SK-N-SH (cell line): ENCODE results near the gene MROH2A. TPM values are rescaled to one million over a fixed set of nuclear protein-coding genes. Genes with fewer than 3 reads are reported as not detected.

Experiments used
- CTCF ChIA-PET: fragments of 300-600, 350-600 bp; formaldehyde crosslinking; extraction: SDS; loops from one replicate; lab custom pipeline; 2021; lab: Yijun Ruan, JAX
- POLR2A ChIA-PET: fragments of 350-600 bp; sonication (Branson Sonifier 250); formaldehyde crosslinking; extraction: SDS; loops from one replicate; lab custom pipeline; 2020; ENCODE audit warnings: antibody characterized with exemption, inconsistent platforms; lab: Yijun Ruan, JAX
- DNase-seq: peaks from one replicate; pipeline ENCODE4 v3.0.0; 2012
- H2AFZ ChIP-seq: fragments of 200-600 bp; sonication (generic); 2 replicates; pipeline ENCODE4 v1.8.1; 2016; ENCODE audit warnings: antibody characterized with exemption, mild to moderate bottlenecking, low read depth
- H3F3A ChIP-seq: fragments of 200-600 bp; sonication (generic); replicated peaks from 2 replicates; pipeline ENCODE3; 2016; ENCODE audit warnings: antibody characterized with exemption, mild to moderate bottlenecking; ENCODE audit not compliant: insufficient read depth
- H3K27ac ChIP-seq, 2 experiments: fragments of 200-500 bp in 1 of 2; fragments of 200-600 bp in 1 of 2; sonication (Bioruptor generic) in 1 of 2; sonication (generic), shearing (Covaris generic) in 1 of 2; 2 replicates each; pipeline versions ENCODE4 v1.5.1 to v1.6.1; 2014 to 2016; ENCODE audit warnings: low read depth in 2 of 2, inconsistent platforms in 1 of 2, low read length in 1 of 2, mild to moderate bottlenecking in 1 of 2, mixed read lengths in 1 of 2
- H3K27me3 ChIP-seq: fragments of 200-600 bp; sonication (generic), shearing (Covaris generic); 2 replicates; pipeline ENCODE4 v1.6.1; 2016; ENCODE audit warnings: mixed run types; ENCODE audit not compliant: insufficient read depth
- H3K36me3 ChIP-seq, 2 experiments: fragments of 200-500 bp in 1 of 2; fragments of 200-600 bp in 1 of 2; sonication (Bioruptor generic) in 1 of 2; sonication (generic) in 1 of 2; replicated peaks in 1 of 2; 2 replicates each; pipeline versions ENCODE3 to v1.5.1; 2014 to 2016; ENCODE audit warnings: low read length in 1 of 2, mild to moderate bottlenecking in 1 of 2; ENCODE audit not compliant: insufficient read depth in 2 of 2, control insufficient read depth in 1 of 2
- H3K4me1 ChIP-seq, 2 experiments: fragments of 200-500 bp in 1 of 2; fragments of 200-600 bp in 1 of 2; sonication (Bioruptor generic) in 1 of 2; sonication (generic), shearing (Covaris generic) in 1 of 2; 2 replicates each; pipeline versions ENCODE4 v1.5.1 to v1.6.1; 2014 to 2016; ENCODE audit warnings: low read depth in 1 of 2, low read length in 1 of 2, mixed run types in 1 of 2; ENCODE audit not compliant: insufficient read depth in 2 of 2, control insufficient read depth in 1 of 2
- H3K4me2 ChIP-seq: fragments of 200-600 bp; sonication (generic), shearing (Covaris generic); 2 replicates; pipeline ENCODE4 v1.6.1; 2017; ENCODE audit warnings: mixed run types
- H3K4me3 ChIP-seq, 2 experiments: fragments of 200-500 bp in 1 of 2; fragments of 200-600 bp in 1 of 2; sonication (Bioruptor generic) in 1 of 2; sonication (generic), shearing (Covaris generic) in 1 of 2; 2 replicates each; pipeline versions ENCODE4 v1.5.1 to v1.8.1; 2014 to 2016; ENCODE audit warnings: low read depth in 2 of 2, inconsistent platforms in 1 of 2, low read length in 1 of 2, mild to moderate bottlenecking in 1 of 2, mixed read lengths in 1 of 2, moderate library complexity in 1 of 2
- H3K79me2 ChIP-seq: fragments of 200-600 bp; sonication (generic); 2 replicates; pipeline ENCODE4 v1.8.1; 2017; ENCODE audit warnings: mild to moderate bottlenecking; ENCODE audit not compliant: insufficient read depth
- H3K9ac ChIP-seq: fragments of 200-600 bp; sonication (generic); 2 replicates; pipeline ENCODE4 v1.6.1; 2017; ENCODE audit warnings: mixed run types
- H3K9me2 ChIP-seq: fragments of 200-600 bp; sonication (generic); 2 replicates; pipeline ENCODE4 v1.6.1; 2017; ENCODE audit warnings: mixed run types
- H3K9me3 ChIP-seq: fragments of 200-600 bp; sonication (generic); 2 replicates; pipeline ENCODE4 v1.6.1; 2017; ENCODE audit warnings: mixed run types, mild to moderate bottlenecking, moderate library complexity
- H4K20me1 ChIP-seq: fragments of 200-600 bp; sonication (generic); 2 replicates; pipeline ENCODE4 v1.6.1; 2017; ENCODE audit warnings: mild to moderate bottlenecking, mixed run types; ENCODE audit not compliant: insufficient read depth
- CTCF ChIP-seq: fragments of 200-600 bp; sonication (generic); IDR thresholded peaks from 2 replicates; pipeline ENCODE4 v1.6.1; 2017; ENCODE audit warnings: antibody characterized with exemption, mild to moderate bottlenecking, moderate library complexity
- EZH2phosphoT487 ChIP-seq: fragments of 200-600 bp; sonication (generic); IDR thresholded peaks from 2 replicates; pipeline ENCODE4 v1.6.1; 2017; ENCODE audit warnings: low read depth, mixed run types, mild to moderate bottlenecking, antibody characterized with exemption, moderate library complexity, borderline replicate concordance
- FOXJ3 ChIP-seq: sonication (generic); formaldehyde crosslinking; IDR thresholded peaks from 2 replicates; pipeline ENCODE4 v1.5.1; 2020; ENCODE audit warnings: mild to moderate bottlenecking, missing genetic modification reagents
- FOXM1 ChIP-seq: IDR thresholded peaks from 2 replicates; pipeline ENCODE4 v1.4.0; 2012; ENCODE audit warnings: low read depth, mild to moderate bottlenecking
- JUND ChIP-seq: IDR thresholded peaks from 2 replicates; pipeline ENCODE4 v1.4.0; 2012
- MAX ChIP-seq: IDR thresholded peaks from 2 replicates; pipeline ENCODE4 v1.4.0; 2012; ENCODE audit warnings: low read depth
- MEF2A ChIP-seq: IDR thresholded peaks from 2 replicates; pipeline ENCODE4 v1.4.0; 2012; ENCODE audit warnings: low read depth, borderline replicate concordance
- NRF1 ChIP-seq: IDR thresholded peaks from 2 replicates; pipeline ENCODE4 v1.6.1; 2012; ENCODE audit warnings: low read depth, mild to moderate bottlenecking, low read length
- POLR2AphosphoS5 ChIP-seq: IDR thresholded peaks from 2 replicates; pipeline ENCODE4 v1.6.1; 2012; ENCODE audit warnings: low read depth, low read length
- RCOR1 ChIP-seq: fragments of 150-350 bp; IDR thresholded peaks from 2 replicates; pipeline ENCODE4 v1.6.1; 2017; ENCODE audit warnings: antibody characterized with exemption, low read length
- RFX5 ChIP-seq: IDR thresholded peaks from 2 replicates; pipeline ENCODE4 v1.6.1; 2012; ENCODE audit warnings: mild to moderate bottlenecking, improper control_type of control experiment, low read length
- RXRA ChIP-seq: IDR thresholded peaks from 2 replicates; pipeline ENCODE4 v1.4.0; 2012; ENCODE audit warnings: low read depth, mild to moderate bottlenecking, borderline replicate concordance
- SIN3A ChIP-seq: IDR thresholded peaks from 2 replicates; pipeline ENCODE4 v1.6.1; 2012; ENCODE audit warnings: low read depth, mild to moderate bottlenecking, low read length, moderate library complexity, borderline replicate concordance
- SMC3 ChIP-seq: IDR thresholded peaks from 2 replicates; pipeline ENCODE4 v1.6.1; 2012; ENCODE audit warnings: low read depth, low read length, improper control_type of control experiment
- TAF1 ChIP-seq: IDR thresholded peaks from 2 replicates; pipeline ENCODE4 v1.6.1; 2012; ENCODE audit warnings: low read depth, mild to moderate bottlenecking, low read length, moderate library complexity, borderline replicate concordance
- TEAD4 ChIP-seq: IDR thresholded peaks from 2 replicates; pipeline ENCODE4 v1.4.0; 2012; ENCODE audit warnings: mild to moderate bottlenecking, borderline replicate concordance; ENCODE audit not compliant: insufficient read depth
- USF2 ChIP-seq: fragments of 150-350 bp; IDR thresholded peaks from 2 replicates; pipeline ENCODE4 v1.6.1; 2017; ENCODE audit warnings: antibody characterized with exemption, low read length, low read depth, borderline replicate concordance
- YY1 ChIP-seq: IDR thresholded peaks from 2 replicates; pipeline ENCODE4 v1.4.0; 2012; ENCODE audit warnings: low read depth, mild to moderate bottlenecking
- WGBS: methylation state at CpG from one replicate; pipeline ENCODE4 v1.1.6; 2017; ENCODE audit warnings: low lambda C conversion rate; 5-methylcytosine and 5-hydroxymethylcytosine counted together
- polyA plus RNA-seq, 3 experiments: library from polyadenylated mRNA; depleted of rRNA; stranded (reverse); fragments of >200 nt; gene quantifications; 2 replicates each; pipeline ENCODE4 v1.2.3, GENCODE V29; 2012
- TF ChIP-seq, protein P1 (sequence below): fragments of 150-350 bp; IDR thresholded peaks from 2 replicates; pipeline ENCODE4 v1.6.1; 2016; ENCODE audit warnings: mild to moderate bottlenecking, low read depth, low read length
- TF ChIP-seq, protein P2 (sequence below): IDR thresholded peaks from 2 replicates; pipeline ENCODE4 v1.4.0; 2012; ENCODE audit warnings: low read depth, borderline replicate concordance

MROH2A gene
- polyA plus RNA-seq, 1 of the 3 experiments (the other 2 are of a cell fraction), result 0.02 TPM

GRCh38 chr2:233773854-233774253 lies 4.3 kb upstream of the MROH2A start (continued):
- TF ChIP-seq POLR2AphosphoS5 (no peak), USF2 (no peak), EZH2phosphoT487 (no peak), SMC3 (no peak), RXRA (no peak)

GRCh38 chr2:233775414-233775813 lies 2.7 kb upstream of the MROH2A start:
- Histone ChIP-seq H3K27me3 (no peaks in the 10 kb centered on the region; the same call in 1 of the 2 replicates), H3K27ac (no peak overlapping the region), H3K4me3 (no peak overlapping the region), H3K9me2 (no peaks in the 10 kb centered on the region), H3K4me1 (no peaks in the 10 kb centered on the region), H3K9ac (no peak overlapping the region), H3K9me3 (no peaks in the 10 kb centered on the region), H4K20me1 (no peaks in the 10 kb centered on the region), H3K36me3 (no peaks in the 10 kb centered on the region), H3F3A (no peaks in the 10 kb centered on the region), H3K79me2 (no peaks in the 10 kb centered on the region), H3K4me2 (no peak overlapping the region), H2AFZ (no peak overlapping the region)
- ChIA-PET POLR2A (no interaction called here), CTCF (no interaction called here)
- TF ChIP-seq POLR2AphosphoS5, result no peak
- no peak for TF ChIP-seq RCOR1
- TF ChIP-seq SIN3A, result no peak
- TF ChIP-seq NRF1, result no peak
- TF ChIP-seq MEF2A, result no peak
- TF ChIP-seq TAF1, result no peak
- no peak for TF ChIP-seq TEAD4
- TF ChIP-seq USF2, result no peak
- TF ChIP-seq, protein P1, sequence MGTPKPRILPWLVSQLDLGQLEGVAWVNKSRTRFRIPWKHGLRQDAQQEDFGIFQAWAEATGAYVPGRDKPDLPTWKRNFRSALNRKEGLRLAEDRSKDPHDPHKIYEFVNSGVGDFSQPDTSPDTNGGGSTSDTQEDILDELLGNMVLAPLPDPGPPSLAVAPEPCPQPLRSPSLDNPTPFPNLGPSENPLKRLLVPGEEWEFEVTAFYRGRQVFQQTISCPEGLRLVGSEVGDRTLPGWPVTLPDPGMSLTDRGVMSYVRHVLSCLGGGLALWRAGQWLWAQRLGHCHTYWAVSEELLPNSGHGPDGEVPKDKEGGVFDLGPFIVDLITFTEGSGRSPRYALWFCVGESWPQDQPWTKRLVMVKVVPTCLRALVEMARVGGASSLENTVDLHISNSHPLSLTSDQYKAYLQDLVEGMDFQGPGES, result no peak
- TF ChIP-seq MAX, result no peak
- TF ChIP-seq JUND, result no peak
- TF ChIP-seq, protein P2, sequence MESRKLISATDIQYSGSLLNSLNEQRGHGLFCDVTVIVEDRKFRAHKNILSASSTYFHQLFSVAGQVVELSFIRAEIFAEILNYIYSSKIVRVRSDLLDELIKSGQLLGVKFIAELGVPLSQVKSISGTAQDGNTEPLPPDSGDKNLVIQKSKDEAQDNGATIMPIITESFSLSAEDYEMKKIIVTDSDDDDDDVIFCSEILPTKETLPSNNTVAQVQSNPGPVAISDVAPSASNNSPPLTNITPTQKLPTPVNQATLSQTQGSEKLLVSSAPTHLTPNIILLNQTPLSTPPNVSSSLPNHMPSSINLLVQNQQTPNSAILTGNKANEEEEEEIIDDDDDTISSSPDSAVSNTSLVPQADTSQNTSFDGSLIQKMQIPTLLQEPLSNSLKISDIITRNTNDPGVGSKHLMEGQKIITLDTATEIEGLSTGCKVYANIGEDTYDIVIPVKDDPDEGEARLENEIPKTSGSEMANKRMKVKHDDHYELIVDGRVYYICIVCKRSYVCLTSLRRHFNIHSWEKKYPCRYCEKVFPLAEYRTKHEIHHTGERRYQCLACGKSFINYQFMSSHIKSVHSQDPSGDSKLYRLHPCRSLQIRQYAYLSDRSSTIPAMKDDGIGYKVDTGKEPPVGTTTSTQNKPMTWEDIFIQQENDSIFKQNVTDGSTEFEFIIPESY, result no peak
- TF ChIP-seq SMC3, result no peak
- TF ChIP-seq YY1, result no peak
- no peak for TF ChIP-seq RFX5
- TF ChIP-seq CTCF, result no peak
- no peak for TF ChIP-seq FOXJ3 (CRISPR knock-in tag)
- TF ChIP-seq FOXM1, result no peak
- DNase-seq, result no peak
- WGBS, result 61% methylated on average over 6 of the region's 6 CpGs
